CD14-positive monocyte (primary cell): ENCODE data around the gene ADAMTS13. TPM values are rescaled to one million over a fixed set of nuclear protein-coding genes. Genes with fewer than 3 reads are reported as not detected.

Experiments used
- DNase-seq, 3 donors: peaks; one replicate each; pipeline ENCODE4 v3.0.0-alpha.2; 2011 to 2022
- H2AFZ ChIP-seq: 2 replicates; pipeline ENCODE4 v1.6.0; 2012; ENCODE audit warnings: mild to moderate bottlenecking, low read depth, low read length, inconsistent platforms; ENCODE audit not compliant: insufficient read depth, poor library complexity, severe bottlenecking
- H3K27ac ChIP-seq, 2 donors: 1 replicate in 1 of 2; 2 replicates in 1 of 2; pipeline ENCODE4 v1.5.1; 2012 to 2013; ENCODE audit warnings: low read length in 2 of 2, control low read depth in 1 of 2, inconsistent platforms in 1 of 2, low read depth in 1 of 2, mild to moderate bottlenecking in 1 of 2
- H3K27me3 ChIP-seq, 2 donors: one replicate each; pipeline versions ENCODE4 v1.6.0 to v1.6.1; 2011 to 2013; ENCODE audit warnings: low read length in 2 of 2; ENCODE audit not compliant: control insufficient read depth in 2 of 2, insufficient read depth in 2 of 2
- H3K36me3 ChIP-seq, 2 donors: replicated peaks in 1 of 2; 1 replicate in 1 of 2; 2 replicates in 1 of 2; pipeline versions ENCODE4 v1.5.1 to v1.6.1; 2012 to 2013; ENCODE audit warnings: low read length in 2 of 2, control low read depth in 1 of 2, inconsistent platforms in 1 of 2, mild to moderate bottlenecking in 1 of 2; ENCODE audit not compliant: insufficient read depth in 2 of 2, control insufficient read depth in 1 of 2
- H3K4me1 ChIP-seq, 2 donors: 1 replicate in 1 of 2; 2 replicates in 1 of 2; pipeline versions ENCODE4 v1.5.1 to v1.6.1; 2012 to 2013; ENCODE audit warnings: low read length in 2 of 2, control low read depth in 1 of 2, inconsistent platforms in 1 of 2, mild to moderate bottlenecking in 1 of 2, moderate library complexity in 1 of 2; ENCODE audit not compliant: insufficient read depth in 2 of 2, control insufficient read depth in 1 of 2
- H3K4me2 ChIP-seq: replicated peaks from 2 replicates; pipeline ENCODE3; 2012; ENCODE audit warnings: low read length, moderate library complexity, mild to moderate bottlenecking; ENCODE audit not compliant: poor library complexity, severe bottlenecking; ENCODE audit errors: extremely low read depth
- H3K4me3 ChIP-seq, 3 experiments: fragments of 200-600 bp in 1 of 3; sonication (generic) in 1 of 3; replicated peaks in 1 of 3; 1 replicate in 2 of 3; 2 replicates in 1 of 3; pipeline ENCODE4 v1.5.1; 2011 to 2013; ENCODE audit warnings: low read length in 3 of 3, mild to moderate bottlenecking in 3 of 3, control low read depth in 2 of 3, low read depth in 2 of 3, inconsistent platforms in 1 of 3, moderate library complexity in 1 of 3
- H3K79me2 ChIP-seq: 2 replicates; pipeline ENCODE4 v1.6.0; 2012; ENCODE audit warnings: mild to moderate bottlenecking, control low read depth, inconsistent platforms, low read length, moderate library complexity; ENCODE audit not compliant: insufficient read depth
- H3K9ac ChIP-seq: 2 replicates; pipeline ENCODE4 v1.6.0; 2017; ENCODE audit warnings: low read length, mild to moderate bottlenecking; ENCODE audit not compliant: insufficient read depth, poor library complexity, severe bottlenecking
- H3K9me3 ChIP-seq, 2 donors: replicated peaks in 1 of 2; 1 replicate in 1 of 2; 2 replicates in 1 of 2; pipeline versions ENCODE4 v1.5.1 to v1.6.1; 2012 to 2013; ENCODE audit warnings: low read length in 2 of 2, control low read depth in 1 of 2; ENCODE audit not compliant: control insufficient read depth in 1 of 2, insufficient read depth in 1 of 2
- H4K20me1 ChIP-seq: 2 replicates; pipeline ENCODE4 v1.6.0; 2012; ENCODE audit warnings: mild to moderate bottlenecking, low read length, control low read depth, moderate library complexity; ENCODE audit not compliant: insufficient read depth
- H3K27ac Mint-ChIP-seq, 7 donors: one replicate each; pipeline ENCODE4 v1.8.0; 2020; ENCODE audit warnings: mild to moderate bottlenecking in 7 of 7, mixed read lengths in 7 of 7, moderate library complexity in 6 of 7, inconsistent platforms in 2 of 7
- H3K27me3 Mint-ChIP-seq, 3 donors: one replicate each; pipeline ENCODE4 v1.8.0; 2021 to 2022; ENCODE audit warnings: low read depth in 3 of 3, mild to moderate bottlenecking in 3 of 3, mixed read lengths in 3 of 3, moderate library complexity in 3 of 3, inconsistent platforms in 1 of 3
- H3K36me3 Mint-ChIP-seq, 2 donors: one replicate each; pipeline ENCODE4 v1.8.0; 2020; ENCODE audit warnings: mixed read lengths in 2 of 2, inconsistent platforms in 1 of 2, mild to moderate bottlenecking in 1 of 2
- H3K4me1 Mint-ChIP-seq: one replicate; pipeline ENCODE4 v1.8.0; 2020; ENCODE audit warnings: mild to moderate bottlenecking, mixed read lengths
- H3K4me3 Mint-ChIP-seq, 2 donors: one replicate each; pipeline ENCODE4 v1.8.0; 2020; ENCODE audit warnings: mild to moderate bottlenecking in 2 of 2, mixed read lengths in 2 of 2, moderate library complexity in 1 of 2
- H3K9me3 Mint-ChIP-seq, 7 donors: one replicate each; pipeline ENCODE4 v1.8.0; 2020 to 2022; ENCODE audit warnings: mixed read lengths in 7 of 7, mild to moderate bottlenecking in 6 of 7, moderate library complexity in 6 of 7, inconsistent platforms in 2 of 7
- CTCF ChIP-seq: fragments of 200-600 bp; IDR thresholded peaks from one replicate; pipeline ENCODE4 v1.8.0; 2022; ENCODE audit warnings: antibody characterized with exemption, mild to moderate bottlenecking
- WGBS: methylation state at CpG from one replicate; pipeline ENCODE4 v1.1.5; 2013; ENCODE audit warnings: missing lambda C conversion rate; ENCODE audit not compliant: insufficient coverage; 5-methylcytosine and 5-hydroxymethylcytosine counted together
- intact Hi-C, 2 donors: fragments of 100-400 bp; cut with micrococcal nuclease; formaldehyde crosslinking; loops; one replicate each; pipeline versions ENCODE4 v1.15.0 to v1.15.1; 2023
- polyA plus RNA-seq, 3 donors: library from polyadenylated mRNA; depleted of rRNA in 1 of 3; unstranded in 2 of 3; stranded (reverse) in 1 of 3; fragments of 300-500 nt in 2 of 3; fragments of >200 nt in 1 of 3; fragmentation: Illumina TruSeq in 2 of 3; gene quantifications; 1 replicate in 2 of 3; 2 replicates in 1 of 3; pipeline ENCODE4 v1.2.3, GENCODE V29; 2012 to 2021

The ADAMTS13 gene
- polyA plus RNA-seq, 3 donors = 0.77 TPM; not detected in 2

- no peak for DNase-seq
- H3K4me3 ChIP-seq = no peak overlapping the region
- Mint-ChIP-seq H3K27ac (no peak overlapping the region), H3K36me3 (no peaks in the 10 kb centered on the region), H3K4me1 (peaks cover 4% of the 10 kb centered on the region), H3K27me3 (peaks cover 28 to 45% (median 39%) of the 10 kb centered on the region in 3 donors), H3K4me3 (no peak overlapping the region), H3K9me3 (peaks cover 0 to 8% (median 4%) of the 10 kb centered on the region in 7 donors)
- no peaks in the 10 kb centered on the region for H4K20me1 ChIP-seq
- intact Hi-C loops = no loop called here
- 92% methylated on average over 11 of the region's 11 CpGs for WGBS
- no peaks in the 10 kb centered on the region for H3K36me3 ChIP-seq
- H3K9me3 ChIP-seq = peaks cover 4 to 16% of the 10 kb centered on the region in 2 donors
- H3K4me2 ChIP-seq = no peak overlapping the region
- H3K27me3 ChIP-seq = peaks cover 13 to 26% of the 10 kb centered on the region in 2 donors
- no peak overlapping the region for H3K27ac ChIP-seq
- H3K4me1 ChIP-seq = peaks cover 5 to 8% of the 10 kb centered on the region in 2 donors
- no peaks in the 10 kb centered on the region for H3K79me2 ChIP-seq
- no peak overlapping the region for H2AFZ ChIP-seq
- no peak for TF ChIP-seq CTCF
- no peak overlapping the region for H3K9ac ChIP-seq
Observed at GRCh38 chr9:133426011-133426410, 3.8 kb downstream of the ADAMTS13 start.

- Histone ChIP-seq H3K9me3 (peaks cover 4 to 16% of the 10 kb centered on the region in 2 donors), H3K4me2 (no peak overlapping the region), H3K27me3 (peaks cover 13 to 26% of the 10 kb centered on the region in 2 donors), H3K9ac (no peak overlapping the region), H3K79me2 (no peaks in the 10 kb centered on the region), H3K4me3 (no peak overlapping the region), H2AFZ (no peak overlapping the region), H3K36me3 (no peaks in the 10 kb centered on the region), H3K4me1 (peaks cover 5 to 8% of the 10 kb centered on the region in 2 donors), H4K20me1 (no peaks in the 10 kb centered on the region), H3K27ac (no peak overlapping the region)
- Mint-ChIP-seq H3K36me3 (no peaks in the 10 kb centered on the region), H3K9me3 (peaks cover 0 to 8% (median 4%) of the 10 kb centered on the region in 7 donors), H3K27ac (no peak overlapping the region), H3K4me1 (peaks cover 4% of the 10 kb centered on the region), H3K27me3 (peaks cover 28 to 45% (median 39%) of the 10 kb centered on the region in 3 donors), H3K4me3 (peak overlapping the region; percentile 27 to 73)
- TF ChIP-seq CTCF = no peak
- intact Hi-C loops = no loop called here
- DNase-seq = no peak
- WGBS = 69% methylated on average over 9 of the region's 10 CpGs
Observed at GRCh38 chr9:133427658-133428348, 5.6 kb downstream of the ADAMTS13 start.
